ENCODE data around the gene STAT5B.
A peak's percentile ranks its signal among the peaks of the same experiment; 100 is the strongest.
"Not testable (repeated sequence)": the region's sequence is repeated elsewhere in the genome, so short reads cannot be mapped to it uniquely, and the experiment has no call there.

The STAT5B gene

GRCh38 chr17:42276359-42276608 is at the start of gene STAT5B:
STAT5B (minus strand) TSS chr17:42276391; CDS start chr17:42232127, 44,264 bp downstream.
- Histone ChIP-seq H3K27me3 (ENCODE audit: low read depth) (no peaks in the 10 kb centered on the region), H3K4me3 (peak within 1 kb of the TSS; percentile 59), H3K36me3 (replicated peaks) (no peaks in the 10 kb centered on the region), H3K9me3 (no peaks in the 10 kb centered on the region), H3K4me1 (peaks cover 15% of the 10 kb centered on the region)
- in situ Hi-C loops (cut with MboI; ENCODE audit: low sequenced_read_pairs), result no loop called here
- DNase-seq (ENCODE audit: low spot score in 2 of 2), result peak; percentile 52 to 71

DNA sequence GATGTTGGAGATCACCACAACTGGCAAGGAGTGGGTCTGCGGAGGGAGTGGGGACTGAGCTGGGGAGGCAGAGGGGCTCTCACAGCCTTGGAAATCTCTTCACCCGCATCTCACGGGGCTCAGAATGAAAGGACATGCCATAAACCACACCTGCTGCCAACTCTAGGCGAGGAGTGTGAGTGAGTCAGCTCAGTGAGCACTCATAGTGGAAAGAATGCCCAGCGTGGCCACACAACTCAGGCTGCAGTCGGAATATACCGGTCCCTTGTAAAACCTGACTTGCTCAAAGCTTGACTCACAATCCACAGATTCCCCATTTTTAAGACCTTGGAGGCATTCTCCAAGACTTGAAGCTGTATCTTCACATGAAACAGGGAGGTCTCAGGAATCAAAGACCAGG is 48.8 kb upstream of the STAT5B start:
- in situ Hi-C loops (cut with MboI; ENCODE audit: low sequenced_read_pairs), result loop anchor here (10.0 kb wide), 1 partner anchor 200 kb away; no protein-coding TSS in a partner anchor
- Histone ChIP-seq H3K27me3 (ENCODE audit: low read depth) (no peaks in the 10 kb centered on the region), H3K4me1 (peaks cover 18% of the 10 kb centered on the region), H3K4me3 (no peak overlapping the region), H3K36me3 (replicated peaks) (peaks cover 32% of the 10 kb centered on the region), H3K9me3 (no peaks in the 10 kb centered on the region)
- DNase-seq (ENCODE audit: low spot score in 2 of 2), result no peak

GRCh38 chr17:42323268-42323773 is 47.1 kb upstream of the STAT5B start:
- no peak overlapping the region for H3K4me3 ChIP-seq
- H3K36me3 ChIP-seq (replicated peaks), result peaks cover 36% of the 10 kb centered on the region
- no peak for DNase-seq (ENCODE audit: low spot score in 2 of 2)
- H3K27me3 ChIP-seq (ENCODE audit: low read depth), result no peaks in the 10 kb centered on the region
- H3K9me3 ChIP-seq, result no peaks in the 10 kb centered on the region
- H3K4me1 ChIP-seq, result peaks cover 3% of the 10 kb centered on the region
- in situ Hi-C loops (cut with MboI; ENCODE audit: low sequenced_read_pairs), result loop anchor here (5.0 to 10.0 kb wide), 2 partner anchors 84 to 201 kb away; no protein-coding TSS in a partner anchor

GRCh38 chr17:42322382-42323267 is 46.4 kb upstream of the STAT5B start:
- Histone ChIP-seq H3K4me1 (peaks cover 3% of the 10 kb centered on the region), H3K27me3 (ENCODE audit: low read depth) (no peaks in the 10 kb centered on the region), H3K4me3 (no peak overlapping the region), H3K9me3 (no peaks in the 10 kb centered on the region), H3K36me3 (replicated peaks) (peaks cover 36% of the 10 kb centered on the region)
- DNase-seq (ENCODE audit: low spot score in 2 of 2), result peak; percentile 88 to 97
- in situ Hi-C loops (cut with MboI; ENCODE audit: low sequenced_read_pairs), result loop anchor here (5.0 to 10.0 kb wide), 2 partner anchors 85 to 202 kb away; no protein-coding TSS in a partner anchor

GRCh38 chr17:42321555-42321954 is 45.4 kb upstream of the STAT5B start:
- no peak for DNase-seq (ENCODE audit: low spot score in 2 of 2)
- Histone ChIP-seq H3K36me3 (replicated peaks) (peaks cover 36% of the 10 kb centered on the region), H3K4me1 (peaks cover 3% of the 10 kb centered on the region), H3K4me3 (no peak overlapping the region), H3K9me3 (no peaks in the 10 kb centered on the region), H3K27me3 (ENCODE audit: low read depth) (no peaks in the 10 kb centered on the region)
- in situ Hi-C loops (cut with MboI; ENCODE audit: low sequenced_read_pairs), result loop anchor here (5.0 to 10.0 kb wide), 2 partner anchors 86 to 203 kb away; no protein-coding TSS in a partner anchor

DNA sequence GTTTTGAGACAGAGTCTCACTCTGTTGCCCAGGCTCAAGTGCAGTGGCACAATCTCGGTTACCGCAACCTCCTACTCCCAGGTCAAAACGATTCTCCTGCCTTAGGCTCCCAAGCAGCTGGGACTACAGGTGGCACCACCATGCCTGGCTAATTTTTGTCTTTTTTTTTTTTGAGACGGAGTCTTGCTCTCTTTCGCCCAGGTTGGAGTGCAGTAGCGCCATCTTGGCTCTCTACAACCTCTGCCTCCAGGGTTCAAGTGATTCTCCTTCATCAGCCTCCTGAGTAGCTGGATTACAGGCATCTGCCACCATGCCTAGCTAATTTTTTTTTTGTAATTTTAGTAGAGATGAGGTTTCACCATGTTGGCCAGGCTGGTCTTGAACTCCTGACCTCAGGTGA is 41.8 kb upstream of the STAT5B start:
- H3K27me3 ChIP-seq (ENCODE audit: low read depth); H3K4me3 ChIP-seq; H3K9me3 ChIP-seq; H3K4me1 ChIP-seq; in situ Hi-C loops (cut with MboI; ENCODE audit: low sequenced_read_pairs); DNase-seq (ENCODE audit: low spot score in 2 of 2): not testable (repeated sequence)
- peaks cover 38% of the 10 kb centered on the region for H3K36me3 ChIP-seq (replicated peaks)

DNA sequence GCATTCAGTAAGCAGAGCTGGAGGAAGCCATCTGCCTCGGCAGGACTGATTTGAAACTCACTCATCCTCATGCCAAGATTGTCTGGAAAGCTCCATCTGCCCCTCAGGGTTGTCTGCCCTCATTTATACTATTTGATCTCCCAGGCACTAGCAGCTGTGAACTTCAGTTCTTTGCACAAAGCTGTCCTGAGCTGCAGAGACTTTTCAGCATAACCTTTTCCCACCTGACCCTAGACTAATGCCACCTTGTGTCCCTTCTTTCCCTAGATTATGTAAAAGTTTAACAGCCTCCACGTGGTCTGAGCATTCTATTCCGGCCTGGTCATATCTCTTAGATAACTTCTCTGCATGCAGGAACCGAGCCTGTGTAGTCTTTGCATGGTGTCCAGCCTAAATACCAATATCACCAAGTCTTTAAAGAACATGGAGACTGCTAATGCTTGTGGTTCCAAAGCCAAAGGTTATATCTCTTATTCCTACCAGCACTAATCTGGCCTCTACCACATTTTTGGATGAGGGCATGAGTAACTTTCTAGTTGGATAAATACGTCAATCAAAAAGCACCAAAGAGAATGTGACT is 41.2 kb upstream of the STAT5B start:
- Histone ChIP-seq H3K4me3 (no peak overlapping the region), H3K9me3 (no peaks in the 10 kb centered on the region), H3K36me3 (replicated peaks) (peaks cover 35% of the 10 kb centered on the region), H3K27me3 (ENCODE audit: low read depth) (no peaks in the 10 kb centered on the region), H3K4me1 (peaks cover under 1% of the 10 kb centered on the region; the same call in 1 of the 2 replicates)
- DNase-seq (ENCODE audit: low spot score in 2 of 2), result no peak
- in situ Hi-C loops (cut with MboI; ENCODE audit: low sequenced_read_pairs), result no loop called here

- no peak for DNase-seq (ENCODE audit: low spot score in 2 of 2)
- no peaks in the 10 kb centered on the region for H3K9me3 ChIP-seq
- H3K27me3 ChIP-seq (ENCODE audit: low read depth), result no peaks in the 10 kb centered on the region
- in situ Hi-C loops (cut with MboI; ENCODE audit: low sequenced_read_pairs), result no loop called here
- H3K4me3 ChIP-seq, result no peak overlapping the region
- peaks cover 3% of the 10 kb centered on the region for H3K4me1 ChIP-seq
- H3K36me3 ChIP-seq (replicated peaks), result peaks cover 30% of the 10 kb centered on the region
These were observed 40.6 kb upstream of the STAT5B start for GRCh38 chr17:42316755-42317154.

GRCh38 chr17:42315402-42316156 is 39.4 kb upstream of the STAT5B start:
- Histone ChIP-seq H3K4me1 (peaks cover 3% of the 10 kb centered on the region), H3K4me3 (no peak overlapping the region), H3K27me3 (ENCODE audit: low read depth) (no peaks in the 10 kb centered on the region), H3K36me3 (replicated peaks) (peaks cover 31% of the 10 kb centered on the region), H3K9me3 (no peaks in the 10 kb centered on the region)
- in situ Hi-C loops (cut with MboI; ENCODE audit: low sequenced_read_pairs), result no loop called here
- DNase-seq (ENCODE audit: low spot score in 2 of 2), result no peak

DNA sequence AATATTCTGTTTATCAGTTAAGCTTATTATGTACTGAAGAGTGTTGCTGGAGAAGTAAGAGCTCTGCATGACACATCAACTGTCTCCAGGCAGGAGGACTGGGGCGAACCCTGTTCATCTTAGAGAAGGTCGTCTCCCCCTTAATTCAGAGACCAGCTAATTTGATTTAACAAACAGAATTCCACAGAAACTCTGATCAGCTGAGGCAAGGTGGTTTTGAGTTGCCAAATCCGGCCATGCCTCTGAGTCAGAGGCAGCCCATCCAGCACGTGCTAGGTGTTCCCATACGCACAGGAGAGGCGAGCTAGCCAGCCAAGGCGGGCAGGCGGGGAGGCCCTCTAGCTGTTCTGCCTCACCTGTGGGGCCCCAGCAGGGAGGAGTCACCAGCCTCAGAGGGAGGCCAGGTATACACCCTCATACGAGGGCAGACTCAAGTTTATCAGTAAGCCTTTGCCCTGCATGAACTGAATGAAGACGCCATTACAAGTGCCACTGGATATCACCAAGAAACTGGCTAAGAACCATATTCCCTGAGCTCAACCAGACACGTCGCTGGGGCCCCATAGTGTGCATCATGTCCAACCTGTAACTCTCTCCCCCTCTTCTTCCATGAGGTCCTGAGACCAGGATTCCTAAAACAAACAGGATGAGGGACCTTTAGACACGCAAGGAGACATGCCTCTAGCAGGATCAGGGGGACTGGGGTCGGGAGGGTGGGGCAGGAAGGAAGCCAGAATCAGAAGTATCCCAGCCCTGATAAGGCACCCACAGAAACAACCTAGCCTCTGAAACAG is 37.8 kb upstream of the STAT5B start:
- no peak for DNase-seq (ENCODE audit: low spot score in 2 of 2)
- in situ Hi-C loops (cut with MboI; ENCODE audit: low sequenced_read_pairs), result no loop called here
- peaks cover 3% of the 10 kb centered on the region for H3K4me1 ChIP-seq
- H3K36me3 ChIP-seq (replicated peaks), result peaks cover 24% of the 10 kb centered on the region
- no peaks in the 10 kb centered on the region for H3K9me3 ChIP-seq
- no peak overlapping the region for H3K4me3 ChIP-seq
- no peaks in the 10 kb centered on the region for H3K27me3 ChIP-seq (ENCODE audit: low read depth)

DNA sequence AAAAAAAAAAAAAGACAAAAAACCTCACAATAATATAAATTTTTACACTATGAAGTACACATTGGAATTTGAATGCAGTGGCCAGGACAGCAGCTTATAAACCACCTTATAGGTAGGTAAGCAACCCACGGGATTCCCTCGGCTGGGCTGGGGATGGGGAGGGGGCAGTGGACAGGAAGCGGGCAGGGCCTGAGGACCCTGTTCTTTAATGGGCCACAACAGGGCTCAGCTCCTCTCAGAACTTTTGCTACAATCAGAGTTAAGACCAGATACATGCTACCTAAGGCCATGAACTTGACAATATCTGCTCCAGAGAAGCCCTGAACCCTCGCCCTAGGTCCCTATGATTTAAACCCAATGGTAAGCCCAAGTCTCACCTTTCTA is 37.2 kb upstream of the STAT5B start:
- DNase-seq (ENCODE audit: low spot score in 2 of 2), result no peak
- Histone ChIP-seq H3K4me1 (peaks cover 3% of the 10 kb centered on the region), H3K27me3 (ENCODE audit: low read depth) (no peaks in the 10 kb centered on the region), H3K4me3 (no peak overlapping the region), H3K36me3 (replicated peaks) (peaks cover 21% of the 10 kb centered on the region), H3K9me3 (no peaks in the 10 kb centered on the region)
- in situ Hi-C loops (cut with MboI; ENCODE audit: low sequenced_read_pairs), result no loop called here

DNA sequence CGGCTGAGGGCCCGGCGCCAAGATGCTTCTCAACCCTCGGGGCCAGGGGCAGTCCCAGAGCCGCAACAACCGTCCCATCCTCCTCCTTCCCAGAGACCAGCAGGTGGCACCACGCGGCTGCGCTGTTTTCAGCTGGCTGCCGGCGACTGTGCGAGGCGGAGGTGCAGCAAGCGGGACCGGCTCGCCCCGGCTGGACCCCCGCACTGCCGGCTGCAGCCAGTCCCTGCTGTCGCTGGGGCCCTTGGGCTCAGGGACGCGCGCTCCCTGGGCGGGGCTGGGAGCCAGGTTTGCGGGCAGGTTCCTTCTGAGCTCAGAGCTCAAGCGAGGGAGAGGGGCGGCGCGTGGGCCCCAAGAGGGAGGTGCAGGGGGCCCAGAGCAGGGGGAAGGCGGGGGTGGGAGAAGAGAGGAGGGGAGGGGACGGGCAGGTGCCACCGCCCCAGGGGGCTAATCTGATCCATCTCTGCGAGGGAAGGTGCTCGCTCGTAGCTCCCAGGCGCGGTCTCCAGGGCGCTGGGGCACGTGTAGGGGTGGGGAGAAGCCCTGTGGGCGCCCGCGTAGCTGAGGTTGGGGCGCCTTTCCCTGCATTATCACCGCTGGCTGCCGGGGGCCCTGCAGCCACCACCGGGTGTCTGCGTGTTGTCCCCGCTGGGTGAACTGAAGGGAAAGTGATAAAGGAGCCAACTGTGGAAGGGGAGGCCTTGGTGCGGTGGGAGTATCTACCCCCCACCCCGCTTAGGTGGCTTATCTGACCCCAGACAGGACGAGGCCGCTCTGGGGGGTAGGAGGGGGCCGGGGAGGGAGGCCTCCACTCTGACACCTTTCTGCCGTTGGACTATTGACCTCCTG is 36.3 kb upstream of the STAT5B start:
- peak; percentile 76 to 91 for DNase-seq (ENCODE audit: low spot score in 2 of 2)
- Histone ChIP-seq H3K36me3 (replicated peaks) (peaks cover 21% of the 10 kb centered on the region), H3K9me3 (no peaks in the 10 kb centered on the region), H3K27me3 (ENCODE audit: low read depth) (no peaks in the 10 kb centered on the region), H3K4me1 (peaks cover 3% of the 10 kb centered on the region), H3K4me3 (peak overlapping the region; percentile 18)
- in situ Hi-C loops (cut with MboI; ENCODE audit: low sequenced_read_pairs), result no loop called here

DNA sequence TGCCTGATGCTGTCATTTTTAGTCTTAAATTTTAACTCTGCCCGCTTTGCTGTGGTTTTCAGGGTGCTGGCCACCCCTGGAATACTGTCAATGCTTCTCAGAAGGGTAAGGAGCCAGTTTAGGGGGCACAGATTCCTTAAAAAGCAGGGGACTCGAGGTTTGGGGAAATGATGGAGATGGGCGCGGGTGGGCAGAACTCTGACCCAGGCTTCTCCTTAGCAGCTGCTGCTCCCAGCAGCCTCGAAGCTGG is 35.8 kb upstream of the STAT5B start:
- in situ Hi-C loops (cut with MboI; ENCODE audit: low sequenced_read_pairs), result no loop called here
- Histone ChIP-seq H3K4me1 (peaks cover 3% of the 10 kb centered on the region), H3K9me3 (no peaks in the 10 kb centered on the region), H3K4me3 (no peak overlapping the region), H3K27me3 (ENCODE audit: low read depth) (no peaks in the 10 kb centered on the region), H3K36me3 (replicated peaks) (peaks cover 21% of the 10 kb centered on the region)
- no peak for DNase-seq (ENCODE audit: low spot score in 2 of 2)
